ENCODE measurements around the gene BPNT1.

- TF ChIP-seq, protein P1, sequence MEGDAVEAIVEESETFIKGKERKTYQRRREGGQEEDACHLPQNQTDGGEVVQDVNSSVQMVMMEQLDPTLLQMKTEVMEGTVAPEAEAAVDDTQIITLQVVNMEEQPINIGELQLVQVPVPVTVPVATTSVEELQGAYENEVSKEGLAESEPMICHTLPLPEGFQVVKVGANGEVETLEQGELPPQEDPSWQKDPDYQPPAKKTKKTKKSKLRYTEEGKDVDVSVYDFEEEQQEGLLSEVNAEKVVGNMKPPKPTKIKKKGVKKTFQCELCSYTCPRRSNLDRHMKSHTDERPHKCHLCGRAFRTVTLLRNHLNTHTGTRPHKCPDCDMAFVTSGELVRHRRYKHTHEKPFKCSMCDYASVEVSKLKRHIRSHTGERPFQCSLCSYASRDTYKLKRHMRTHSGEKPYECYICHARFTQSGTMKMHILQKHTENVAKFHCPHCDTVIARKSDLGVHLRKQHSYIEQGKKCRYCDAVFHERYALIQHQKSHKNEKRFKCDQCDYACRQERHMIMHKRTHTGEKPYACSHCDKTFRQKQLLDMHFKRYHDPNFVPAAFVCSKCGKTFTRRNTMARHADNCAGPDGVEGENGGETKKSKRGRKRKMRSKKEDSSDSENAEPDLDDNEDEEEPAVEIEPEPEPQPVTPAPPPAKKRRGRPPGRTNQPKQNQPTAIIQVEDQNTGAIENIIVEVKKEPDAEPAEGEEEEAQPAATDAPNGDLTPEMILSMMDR (conservative IDR thresholded peaks at IDR 0.05 in 1 of 2, IDR thresholded peaks at IDR 0.05 in 1 of 2; ENCODE audit: low read depth in 1 of 2, low read length in 2 of 2): no peak
- no peak for TF ChIP-seq EZH2 (IDR thresholded peaks at IDR 0.05; ENCODE audit: low read length, missing control alignments)
Observed at GRCh38 chr1:220099826-220100225, 10.2 kb upstream of the BPNT1 start.
